22Rv1 (cell line): Measurements from ENCODE around the gene THRA.
"Not testable (repeated sequence)": the region's sequence is repeated elsewhere in the genome, so short reads cannot be mapped to it uniquely, and the experiment has no call there.

ENCODE experiments used
- CTCF ChIP-seq: fragments of 450-650 bp; IDR thresholded peaks from 2 replicates; pipeline ENCODE4 v1.5.1; 2017; ENCODE audit warnings: mild to moderate bottlenecking
- ZFX ChIP-seq: fragments of 450-650 bp; IDR thresholded peaks from 2 replicates; pipeline ENCODE4 v1.6.1; 2017; ENCODE audit warnings: antibody characterized with exemption, borderline replicate concordance

- not testable (repeated sequence) for TF ChIP-seq CTCF, ZFX
Observed at GRCh38 chr17:40143166-40143565, 80.4 kb downstream of the THRA start.
